ENCODE data around the gene PTPRZ1.

Gene PTPRZ1

GRCh38 chr7:122055073-122055472, 182.1 kb downstream of the PTPRZ1 start:
- DNase-seq (ENCODE audit: low read depth in 2 of 2): peak in 1 of 2 donors; percentile 7
- TF ChIP-seq CTCF (IDR thresholded peaks at IDR 0.05; ENCODE audit: low read depth, low read length): no peak
- no peak overlapping the region for H3K4me3 ChIP-seq (replicated peaks in 1 of 2; ENCODE audit: low read depth in 2 of 2, low read length in 2 of 2)

GRCh38 chr7:122056977-122057376, 184.0 kb downstream of the PTPRZ1 start:
- peak; percentile 1 to 72 for DNase-seq (ENCODE audit: low read depth in 2 of 2)
- no peak for TF ChIP-seq CTCF (IDR thresholded peaks at IDR 0.05; ENCODE audit: low read depth, low read length)
- no peak overlapping the region for H3K4me3 ChIP-seq (replicated peaks in 1 of 2; ENCODE audit: low read depth in 2 of 2, low read length in 2 of 2)

GRCh38 chr7:122059542-122059941, 186.6 kb downstream of the PTPRZ1 start:
- TF ChIP-seq CTCF (IDR thresholded peaks at IDR 0.05; ENCODE audit: low read depth, low read length): no peak
- no peak overlapping the region for H3K4me3 ChIP-seq (replicated peaks in 1 of 2; ENCODE audit: low read depth in 2 of 2, low read length in 2 of 2)
- no peak for DNase-seq (ENCODE audit: low read depth in 2 of 2)

GRCh38 chr7:122063146-122063545, 190.2 kb downstream of the PTPRZ1 start:
- no peak overlapping the region for H3K4me3 ChIP-seq (replicated peaks in 1 of 2; ENCODE audit: low read depth in 2 of 2, low read length in 2 of 2)
- no peak for TF ChIP-seq CTCF (IDR thresholded peaks at IDR 0.05; ENCODE audit: low read depth, low read length)
- DNase-seq (ENCODE audit: low read depth in 2 of 2): no peak

GRCh38 chr7:122064971-122065370, 192.0 kb downstream of the PTPRZ1 start:
- no peak overlapping the region for H3K4me3 ChIP-seq (replicated peaks in 1 of 2; ENCODE audit: low read depth in 2 of 2, low read length in 2 of 2)
- no peak for DNase-seq (ENCODE audit: low read depth in 2 of 2)
- TF ChIP-seq CTCF (IDR thresholded peaks at IDR 0.05; ENCODE audit: low read depth, low read length): no peak

GRCh38 chr7:122067077-122067476, 194.1 kb downstream of the PTPRZ1 start:
- no peak for TF ChIP-seq CTCF (IDR thresholded peaks at IDR 0.05; ENCODE audit: low read depth, low read length)
- no peak for DNase-seq (ENCODE audit: low read depth in 2 of 2)
- H3K4me3 ChIP-seq (replicated peaks in 1 of 2; ENCODE audit: low read depth in 2 of 2, low read length in 2 of 2): no peak overlapping the region

GRCh38 chr7:122068046-122068445, 195.1 kb downstream of the PTPRZ1 start:
- DNase-seq (ENCODE audit: low read depth in 2 of 2): no peak
- no peak overlapping the region for H3K4me3 ChIP-seq (replicated peaks in 1 of 2; ENCODE audit: low read depth in 2 of 2, low read length in 2 of 2)
- no peak for TF ChIP-seq CTCF (IDR thresholded peaks at IDR 0.05; ENCODE audit: low read depth, low read length)
